GM15510 (cell line): ENCODE measurements around the gene TRIM15.

Experiments used
- POLR2A ChIP-seq: IDR thresholded peaks from 3 replicates; pipeline ENCODE4 v1.6.1; 2011; ENCODE audit warnings: borderline replicate concordance; ENCODE audit not compliant: insufficient read length; ENCODE audit errors: extremely low read depth

The TRIM15 gene

GRCh38 chr6:30216096-30216495 lies 52.8 kb downstream of the TRIM15 start:
- no peak for TF ChIP-seq POLR2A

DNA sequence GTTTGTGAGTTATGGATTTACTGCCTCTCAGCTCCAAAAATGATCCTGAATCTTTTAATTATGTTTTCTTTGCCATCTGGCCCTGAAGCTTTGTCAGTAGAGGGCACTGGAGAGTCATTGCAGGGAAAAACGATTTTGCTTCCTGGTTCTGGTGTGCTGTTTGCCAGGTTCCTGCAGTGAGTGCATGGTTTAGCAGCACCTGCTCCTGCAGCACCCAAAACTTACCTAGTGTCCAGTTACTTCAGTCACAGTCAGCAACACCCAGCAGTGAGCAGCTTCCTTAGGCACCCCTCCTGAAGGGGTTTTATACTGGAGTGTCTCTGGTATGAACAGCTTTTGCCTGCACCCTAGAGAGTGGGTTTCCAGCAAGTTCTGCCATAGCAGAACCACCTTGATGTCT lies 55.9 kb downstream of the TRIM15 start:
- no peak for TF ChIP-seq POLR2A
